Choroid plexus epithelial cell (primary cell): ENCODE measurements around the gene KCNQ2.
A peak's percentile ranks its signal among the peaks of the same experiment; 100 is the strongest.

Experiments used
- DNase-seq: peaks from one replicate; pipeline ENCODE4 v3.0.0-alpha.2; 2010; ENCODE audit warnings: low read depth
- H3K4me3 ChIP-seq: 2 replicates; pipeline ENCODE4 v1.5.1; 2011; ENCODE audit warnings: low read depth, mild to moderate bottlenecking, control low read depth, low read length, moderate library complexity
- TF ChIP-seq, protein P1 (sequence below): conservative IDR thresholded peaks from 2 replicates; pipeline ENCODE4 v1.5.1; 2011; ENCODE audit warnings: low read depth, mild to moderate bottlenecking, control low read depth, inconsistent platforms, low read length, moderate library complexity

The KCNQ2 gene

DNA sequence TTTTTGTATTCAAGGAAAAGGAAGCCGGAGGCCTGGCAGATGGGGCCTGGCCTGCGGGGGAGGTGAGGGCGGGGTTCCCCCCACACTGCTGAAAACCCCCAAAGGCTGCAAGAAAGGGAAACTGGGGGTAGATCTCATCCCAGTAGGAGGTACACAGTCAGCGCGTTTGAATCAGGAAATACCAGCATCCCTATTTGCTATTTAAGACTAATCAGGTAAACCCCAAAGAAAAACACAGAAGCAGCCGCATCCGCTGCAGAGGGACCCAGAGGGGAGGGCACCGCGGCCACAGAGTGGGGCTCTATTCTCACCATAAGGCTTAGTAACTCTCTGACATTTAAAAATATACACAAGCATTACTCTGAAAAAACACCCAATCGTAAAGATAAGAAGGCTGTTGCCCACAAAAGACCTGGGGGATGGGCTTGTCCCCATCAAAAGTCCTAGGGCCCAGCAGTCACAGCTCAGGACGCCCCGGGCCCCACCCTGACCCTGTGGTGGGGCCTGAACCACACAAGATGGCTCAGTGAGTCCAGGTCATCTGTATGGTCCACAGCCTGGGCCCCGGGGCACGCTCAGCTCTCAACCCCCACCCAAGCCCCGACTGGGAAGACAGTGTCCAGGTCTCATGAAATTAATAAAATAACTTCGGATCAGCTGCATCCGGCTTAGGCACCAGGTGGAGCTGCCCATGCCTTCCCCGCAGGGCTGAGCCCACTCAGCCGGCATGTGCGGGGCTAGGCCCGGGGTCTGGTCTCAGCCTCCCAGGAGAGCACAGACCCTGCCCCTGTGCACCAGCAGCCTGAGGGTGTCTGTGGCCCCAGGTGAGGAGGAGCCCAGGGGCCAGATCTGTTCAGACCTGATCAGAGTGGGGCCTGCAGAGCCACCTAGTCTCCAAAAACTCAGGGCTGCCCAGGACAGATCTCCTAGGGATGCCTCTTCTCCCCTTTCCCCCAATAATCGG, 31.0 kb downstream of the KCNQ2 start:
- TF ChIP-seq, protein P1, sequence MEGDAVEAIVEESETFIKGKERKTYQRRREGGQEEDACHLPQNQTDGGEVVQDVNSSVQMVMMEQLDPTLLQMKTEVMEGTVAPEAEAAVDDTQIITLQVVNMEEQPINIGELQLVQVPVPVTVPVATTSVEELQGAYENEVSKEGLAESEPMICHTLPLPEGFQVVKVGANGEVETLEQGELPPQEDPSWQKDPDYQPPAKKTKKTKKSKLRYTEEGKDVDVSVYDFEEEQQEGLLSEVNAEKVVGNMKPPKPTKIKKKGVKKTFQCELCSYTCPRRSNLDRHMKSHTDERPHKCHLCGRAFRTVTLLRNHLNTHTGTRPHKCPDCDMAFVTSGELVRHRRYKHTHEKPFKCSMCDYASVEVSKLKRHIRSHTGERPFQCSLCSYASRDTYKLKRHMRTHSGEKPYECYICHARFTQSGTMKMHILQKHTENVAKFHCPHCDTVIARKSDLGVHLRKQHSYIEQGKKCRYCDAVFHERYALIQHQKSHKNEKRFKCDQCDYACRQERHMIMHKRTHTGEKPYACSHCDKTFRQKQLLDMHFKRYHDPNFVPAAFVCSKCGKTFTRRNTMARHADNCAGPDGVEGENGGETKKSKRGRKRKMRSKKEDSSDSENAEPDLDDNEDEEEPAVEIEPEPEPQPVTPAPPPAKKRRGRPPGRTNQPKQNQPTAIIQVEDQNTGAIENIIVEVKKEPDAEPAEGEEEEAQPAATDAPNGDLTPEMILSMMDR, result no peak
- H3K4me3 ChIP-seq, result no peak overlapping the region
- no peak for DNase-seq

DNA sequence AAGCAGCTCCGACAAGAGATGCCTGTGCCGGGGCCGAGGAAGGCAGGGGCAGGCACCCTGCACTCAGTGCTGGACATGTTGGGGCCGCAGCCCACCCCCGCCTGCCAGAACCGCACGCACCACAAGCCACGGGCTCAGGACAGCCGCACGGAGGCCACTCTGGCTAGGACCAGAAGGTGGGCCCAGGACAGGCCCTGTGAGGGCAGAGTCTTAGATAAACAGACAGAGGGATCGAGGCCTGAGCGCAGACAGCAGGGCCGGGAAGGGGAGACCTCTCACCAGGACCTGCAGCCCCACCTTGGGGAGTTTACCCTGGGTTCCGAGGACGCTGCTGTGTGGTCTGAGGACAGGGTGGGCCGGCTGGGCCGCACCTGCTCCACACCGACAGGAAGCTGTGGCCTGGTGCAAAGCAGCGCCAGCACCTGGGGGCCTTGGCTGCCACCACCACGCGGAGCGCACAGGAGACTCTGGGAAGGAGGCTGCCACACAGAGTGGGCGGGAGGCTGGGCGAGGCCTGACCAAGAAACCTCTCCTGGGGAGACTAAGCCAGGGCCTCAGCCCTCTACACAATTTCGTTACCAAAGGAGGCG, 32.0 kb downstream of the KCNQ2 start:
- DNase-seq, result no peak
- TF ChIP-seq, protein P1, result no peak
- no peak overlapping the region for H3K4me3 ChIP-seq

DNA sequence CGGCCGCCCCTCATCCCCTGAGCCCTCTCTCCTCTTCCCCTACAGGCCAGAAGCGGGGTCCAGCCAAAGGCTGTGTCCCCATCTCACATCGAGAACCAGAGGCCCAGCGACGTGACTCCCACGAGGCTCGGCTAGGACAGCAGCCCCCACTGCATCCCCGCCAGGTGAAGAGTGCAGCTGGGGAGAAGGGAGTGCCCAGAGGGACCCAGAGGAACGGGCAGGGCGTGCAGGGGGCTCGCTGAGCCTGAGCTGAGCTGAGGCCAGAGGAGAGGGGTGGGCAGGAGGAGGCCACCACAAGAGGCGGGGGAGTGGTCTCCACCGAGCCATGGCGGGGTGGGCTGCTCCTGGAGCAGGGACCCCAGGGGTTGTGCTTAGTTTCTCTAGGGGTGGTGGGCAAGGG, 32.6 kb downstream of the KCNQ2 start:
- no peak overlapping the region for H3K4me3 ChIP-seq
- TF ChIP-seq, protein P1, result no peak
- DNase-seq, result no peak

DNA sequence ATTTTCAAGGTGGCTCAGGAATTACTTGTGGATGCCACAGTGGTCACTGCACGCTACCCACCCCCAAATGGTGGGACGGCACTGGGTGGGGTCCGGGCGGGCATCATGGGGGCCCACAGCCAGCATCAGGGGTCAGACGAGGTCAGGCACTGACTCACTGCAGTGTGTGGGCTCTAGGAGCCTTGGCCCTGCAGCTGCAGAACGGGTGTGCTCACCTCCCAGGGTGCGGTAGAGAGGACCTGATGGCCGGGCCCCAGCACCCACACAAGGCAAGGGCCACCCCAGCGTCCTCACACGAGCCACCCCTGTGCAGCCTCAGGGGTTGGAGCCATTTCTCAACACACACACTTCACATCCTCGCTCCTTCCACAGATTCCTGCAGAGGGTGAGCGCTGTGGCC, 34.3 kb downstream of the KCNQ2 start:
- H3K4me3 ChIP-seq, result no peak overlapping the region
- DNase-seq, result no peak
- TF ChIP-seq, protein P1, result no peak

DNA sequence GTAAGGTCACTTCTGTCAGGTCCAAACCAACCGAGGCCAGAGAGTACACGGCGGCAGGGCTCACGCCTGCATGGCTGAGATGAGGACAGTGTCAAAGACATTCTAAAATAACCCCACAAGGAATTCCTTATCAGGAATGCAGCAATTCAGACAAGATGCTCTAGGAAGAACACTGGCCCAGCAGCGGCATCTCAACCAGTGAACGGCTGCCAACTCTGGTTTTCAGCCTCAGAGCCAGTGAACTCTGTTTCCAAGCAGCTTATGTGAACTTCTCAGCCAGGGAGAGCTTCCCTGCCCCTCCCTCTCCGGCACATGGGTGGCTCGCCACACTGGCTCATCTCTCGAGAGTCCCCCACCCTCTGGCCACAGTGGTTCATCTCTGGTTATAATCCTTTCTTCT, 36.9 kb downstream of the KCNQ2 start:
- TF ChIP-seq, protein P1, result no peak
- DNase-seq, result peak; percentile 13
- no peak overlapping the region for H3K4me3 ChIP-seq

DNA sequence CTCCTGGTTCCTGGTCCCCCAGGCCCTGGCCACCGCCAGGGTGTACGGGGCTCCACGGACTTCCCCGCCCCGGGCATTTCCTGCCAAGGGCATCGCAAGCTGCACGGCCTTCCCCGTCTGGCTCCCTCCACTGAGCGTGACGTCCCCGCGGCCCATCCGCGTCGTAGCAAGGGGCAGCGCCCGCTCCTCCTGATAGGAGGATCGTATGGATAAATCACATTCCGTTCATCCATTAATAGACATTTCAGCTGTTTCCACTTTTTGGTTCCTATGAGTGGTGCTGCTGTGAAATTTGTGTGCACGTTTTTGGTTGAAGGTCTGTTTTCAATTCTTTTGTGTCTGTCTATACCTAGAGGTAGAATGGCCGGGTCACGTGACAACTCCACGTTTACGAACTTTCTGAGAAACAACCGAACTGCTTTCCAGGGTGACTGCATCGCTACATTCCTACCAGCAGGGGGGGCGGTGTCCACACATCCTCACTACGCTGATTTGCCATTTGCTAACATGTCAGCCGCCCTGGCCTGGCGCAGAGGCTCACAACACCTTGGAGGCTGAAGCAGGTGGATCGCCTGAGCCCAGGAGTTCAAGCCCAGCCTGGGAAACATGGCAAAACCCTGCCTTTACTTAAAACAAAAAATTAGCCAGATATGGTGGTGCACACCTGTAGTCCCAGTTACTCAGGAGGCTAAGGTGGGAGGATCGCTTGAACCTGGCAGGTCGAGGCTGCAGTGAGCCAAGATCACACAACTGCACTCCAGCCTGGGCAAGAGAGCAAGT, 37.7 kb downstream of the KCNQ2 start:
- peak; percentile 55 for DNase-seq
- no peak overlapping the region for H3K4me3 ChIP-seq

More for the DNA sequence above, 37.7 kb downstream of the KCNQ2 start:
- TF ChIP-seq, protein P1, result peak; percentile 70
